GM19043 (cell line): Measurements from ENCODE around the gene ZDHHC16.

Source experiments
- ATAC-seq: cut with Tn5 transposase; IDR thresholded peaks from one replicate; pipeline ENCODE4 v1.9.1; 2021; ENCODE audit warnings: low read depth; ENCODE audit not compliant: unreplicated experiment

ZDHHC16 gene

DNA sequence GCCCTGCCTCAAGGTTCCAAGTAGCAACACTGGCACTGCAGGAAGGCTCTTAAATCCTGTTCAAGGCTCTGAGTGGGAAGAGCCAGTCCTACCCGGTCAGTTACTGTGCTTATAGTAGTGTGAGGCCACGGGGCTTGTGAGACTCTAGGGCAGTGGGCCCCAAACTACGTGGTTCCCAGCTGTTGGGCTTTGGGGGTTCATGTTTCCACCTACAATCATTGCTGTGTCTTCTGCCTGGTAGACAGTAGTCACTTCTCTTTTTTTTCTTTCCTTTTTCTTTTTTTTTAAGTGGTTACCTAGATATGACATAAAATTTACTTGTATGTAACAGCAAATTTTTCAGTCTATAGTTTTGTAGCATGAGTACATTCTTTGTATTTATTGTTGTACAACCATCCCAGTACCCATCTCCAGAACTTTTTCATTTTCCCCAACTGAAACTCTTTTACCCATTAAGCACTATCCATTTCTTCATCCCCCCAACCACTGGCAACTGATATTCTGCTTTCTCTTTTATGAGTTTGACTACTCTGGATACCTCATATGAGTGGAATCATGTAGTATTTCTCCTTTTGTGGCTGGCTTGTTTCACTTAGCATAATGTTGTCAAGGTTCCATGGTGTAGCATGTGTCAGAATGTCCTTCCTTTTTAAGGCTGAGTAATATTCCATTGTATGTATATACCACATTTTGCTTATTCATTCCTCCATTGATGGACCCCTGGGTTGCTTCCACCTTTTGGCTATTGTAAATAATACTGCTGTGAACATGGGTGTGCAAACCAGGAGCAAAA is 60.4 kb downstream of the ZDHHC16 start:
- ATAC-seq = no peak
